GM23338 (cell line): ENCODE results near the gene ANXA3. TPM values are rescaled to one million over a fixed set of nuclear protein-coding genes. Genes with fewer than 3 reads are reported as not detected.

Source experiments
- ATAC-seq: fragments of 200-7000 bp; cut with Tn5 transposase; 3 replicates; pipeline ENCODE4 v1.9.1; 2020
- DNase-seq: peaks from one replicate; pipeline ENCODE4 v3.0.0-alpha.2; 2015; ENCODE audit warnings: low spot score
- H2AFZ ChIP-seq: fragments of 200-600 bp; sonication (generic); 2 replicates; pipeline ENCODE4 v1.8.0; 2016; ENCODE audit warnings: antibody characterized with exemption, mild to moderate bottlenecking, moderate library complexity
- H3F3A ChIP-seq: fragments of 200-600 bp; sonication (generic); replicated peaks from 2 replicates; pipeline ENCODE4 v1.8.0; 2017; ENCODE audit warnings: antibody characterized with exemption, mixed run types, low read depth
- H3K27ac ChIP-seq: fragments of 200-600 bp; sonication (generic); 2 replicates; pipeline ENCODE4 v1.6.1; 2016; ENCODE audit warnings: low read depth
- H3K27me3 ChIP-seq: fragments of 200-600 bp; sonication (generic); 2 replicates; pipeline ENCODE4 v1.8.0; 2016; ENCODE audit warnings: mild to moderate bottlenecking, mixed run types, moderate library complexity; ENCODE audit not compliant: insufficient read depth
- H3K36me3 ChIP-seq: fragments of 200-600 bp; sonication (generic); 2 replicates; pipeline ENCODE4 v1.8.0; 2016; ENCODE audit warnings: mild to moderate bottlenecking; ENCODE audit not compliant: insufficient read depth
- H3K4me1 ChIP-seq: fragments of 200-600 bp; sonication (generic); 2 replicates; pipeline ENCODE4 v1.8.0; 2016; ENCODE audit warnings: mild to moderate bottlenecking, moderate library complexity; ENCODE audit not compliant: insufficient read depth
- H3K4me2 ChIP-seq: fragments of 200-600 bp; sonication (generic); 2 replicates; pipeline ENCODE4 v1.7.1; 2017; ENCODE audit warnings: mixed run types
- H3K4me3 ChIP-seq: fragments of 200-600 bp; sonication (generic); 2 replicates; pipeline ENCODE4 v1.6.1; 2016; ENCODE audit warnings: mixed run types
- H3K79me2 ChIP-seq: fragments of 200-600 bp; sonication (generic); replicated peaks from 2 replicates; pipeline ENCODE4 v1.8.0; 2017; ENCODE audit warnings: mild to moderate bottlenecking; ENCODE audit not compliant: insufficient read depth
- H3K9me2 ChIP-seq: fragments of 200-600 bp; sonication (generic); 2 replicates; pipeline ENCODE4 v1.8.0; 2017; ENCODE audit not compliant: insufficient read depth
- H4K20me1 ChIP-seq: fragments of 200-600 bp; sonication (generic); replicated peaks from 2 replicates; pipeline ENCODE4 v1.8.0; 2017; ENCODE audit warnings: mild to moderate bottlenecking; ENCODE audit not compliant: insufficient read depth
- H3K27ac Mint-ChIP-seq: 2 replicates; pipeline ENCODE4 v1.8.0; 2020; ENCODE audit warnings: inconsistent platforms, mild to moderate bottlenecking, moderate library complexity, mixed read lengths
- H3K27me3 Mint-ChIP-seq: 3 replicates; pipeline ENCODE4 v1.8.0; 2022; ENCODE audit warnings: low read depth, mild to moderate bottlenecking, moderate library complexity, mixed read lengths, inconsistent platforms; ENCODE audit not compliant: insufficient read depth, poor library complexity
- H3K36me3 Mint-ChIP-seq: 3 replicates; pipeline ENCODE4 v1.8.0; 2021; ENCODE audit warnings: low read depth, mild to moderate bottlenecking, inconsistent platforms, moderate library complexity, mixed read lengths
- H3K4me1 Mint-ChIP-seq: 3 replicates; pipeline ENCODE4 v1.8.0; 2020; ENCODE audit warnings: mild to moderate bottlenecking, inconsistent platforms, mixed read lengths
- H3K4me3 Mint-ChIP-seq: 3 replicates; pipeline ENCODE4 v1.8.0; 2021; ENCODE audit warnings: moderate library complexity, mild to moderate bottlenecking, inconsistent platforms, mixed read lengths
- H3K9me3 Mint-ChIP-seq: 3 replicates; pipeline ENCODE4 v1.8.0; 2020; ENCODE audit warnings: moderate library complexity, mild to moderate bottlenecking, inconsistent platforms, mixed read lengths
- CTCF ChIP-seq, 2 experiments: fragments of 200-600 bp in 1 of 2; sonication (generic) in 1 of 2; conservative IDR thresholded peaks; 2 replicates each; pipeline versions ENCODE4 v1.5.1 to v1.6.1; 2016 to 2017; ENCODE audit warnings: antibody characterized with exemption in 2 of 2, low read depth in 2 of 2, mild to moderate bottlenecking in 2 of 2, moderate library complexity in 1 of 2
- ETS1 ChIP-seq: IDR thresholded peaks from 2 replicates; pipeline ENCODE4 v1.6.1; 2016; ENCODE audit warnings: antibody characterized with exemption
- EZH2 ChIP-seq: fragments of 200-600 bp; sonication (generic); IDR thresholded peaks from one replicate; pipeline ENCODE4 v1.8.0; 2017; ENCODE audit warnings: antibody characterized with exemption, mild to moderate bottlenecking, low read depth; ENCODE audit not compliant: unreplicated experiment
- EZH2phosphoT487 ChIP-seq: fragments of 200-600 bp; sonication (generic); IDR thresholded peaks from one replicate; pipeline ENCODE4 v1.8.1; 2018; ENCODE audit warnings: antibody characterized with exemption; ENCODE audit not compliant: unreplicated experiment
- JUNB ChIP-seq: IDR thresholded peaks from one replicate; pipeline ENCODE4 v1.6.1; 2016; ENCODE audit warnings: antibody characterized with exemption; ENCODE audit not compliant: unreplicated experiment
- NANOG ChIP-seq: IDR thresholded peaks from 2 replicates; pipeline ENCODE4 v1.6.1; 2016; ENCODE audit warnings: antibody characterized with exemption, borderline replicate concordance
- REST ChIP-seq: IDR thresholded peaks from one replicate; pipeline ENCODE4 v1.6.1; 2018; ENCODE audit warnings: antibody characterized with exemption; ENCODE audit not compliant: unreplicated experiment
- STAT1 ChIP-seq: IDR thresholded peaks from one replicate; pipeline ENCODE4 v1.6.1; 2016; ENCODE audit warnings: antibody characterized with exemption; ENCODE audit not compliant: unreplicated experiment
- ZNF331 ChIP-seq: fragments of 250-450 bp; sonication (Bioruptor Pico); IDR thresholded peaks from 2 replicates; pipeline ENCODE4 v1.5.0; 2020; ENCODE audit warnings: low read depth, mild to moderate bottlenecking, moderate library complexity
- ZNF462 ChIP-seq: fragments of 250-450 bp; sonication (Bioruptor Pico); IDR thresholded peaks from 2 replicates; pipeline ENCODE4 v1.5.0; 2020; ENCODE audit warnings: mild to moderate bottlenecking, moderate library complexity
- polyA plus RNA-seq: library from polyadenylated mRNA; unstranded; fragments of >200 nt; fragmentation: Nextera tagmentation; extraction: Ambion mirVana; gene quantifications from 2 replicates; pipeline ENCODE4 v1.2.1, GENCODE V29; 2016
- total RNA-seq: library from RNA; depleted of rRNA; stranded (reverse); fragments of >200 nt; shearing (Covaris generic); gene quantifications from 2 replicates; pipeline ENCODE4 v1.2.3, GENCODE V29; 2014

Gene ANXA3
- total and polyA plus RNA-seq, 2 experiments from 2014 or later: 20.3 to 31.5 TPM

GRCh38 chr4:78532046-78532445 lies 19.5 kb upstream of the ANXA3 start (continued):
- TF ChIP-seq ETS1: no peak
- no peak for TF ChIP-seq NANOG
- TF ChIP-seq ZNF331: no peak
- no peak for TF ChIP-seq EZH2phosphoT487
- TF ChIP-seq REST: no peak
- no peak for TF ChIP-seq CTCF (conservative IDR thresholded peaks at IDR 0.05; ENCODE audit: low read depth in 2 of 2)
- no peak for TF ChIP-seq STAT1
- TF ChIP-seq EZH2: no peak

GRCh38 chr4:78533854-78534253 lies 17.7 kb upstream of the ANXA3 start:
- ATAC-seq: no peak
- TF ChIP-seq NANOG: no peak
- TF ChIP-seq EZH2phosphoT487: no peak
- no peak for TF ChIP-seq EZH2
- TF ChIP-seq ZNF462 (CRISPR knock-in tag): no peak
- TF ChIP-seq JUNB: no peak
- no peak for TF ChIP-seq CTCF (conservative IDR thresholded peaks at IDR 0.05; ENCODE audit: low read depth in 2 of 2)

More at GRCh38 chr4:78533854-78534253, 17.7 kb upstream of the ANXA3 start:
- no peak overlapping the region for H3K27ac ChIP-seq
- no peaks in the 10 kb centered on the region for H3K79me2 ChIP-seq
- no peak overlapping the region for H2AFZ ChIP-seq
- no peak overlapping the region for H3K4me3 ChIP-seq
- H3K9me2 ChIP-seq: no peaks in the 10 kb centered on the region
- Mint-ChIP-seq H3K4me3 (no peak overlapping the region), H3K27ac (peak overlapping the region; percentile 76; the same call in 1 of the 2 replicates), H3K27me3 (no peaks in the 10 kb centered on the region), H3K36me3 (peaks cover 27% of the 10 kb centered on the region; the same call in 2 of the 3 replicates), H3K9me3 (no peaks in the 10 kb centered on the region), H3K4me1 (no peaks in the 10 kb centered on the region)
- H3K36me3 ChIP-seq: peaks cover 4% of the 10 kb centered on the region; the same call in 1 of the 2 replicates
- no peaks in the 10 kb centered on the region for H3K27me3 ChIP-seq
- H3K4me2 ChIP-seq: no peak overlapping the region
- H3K4me1 ChIP-seq: no peaks in the 10 kb centered on the region
- no peak for DNase-seq
- H3F3A ChIP-seq: no peaks in the 10 kb centered on the region
- no peaks in the 10 kb centered on the region for H4K20me1 ChIP-seq
